ENCODE results near the gene GPR18. TPM values are rescaled to one million over a fixed set of nuclear protein-coding genes. Genes with fewer than 3 reads are reported as not detected.

GPR18 gene
- total and polyA plus RNA-seq, 2 of the 4 experiments (the other 2 are of a cell fraction), result not detected

GRCh38 chr13:99303863-99304521 lies 45.8 kb upstream of the GPR18 start:
- Histone ChIP-seq H2BK20ac (ENCODE audit: low read depth, low read length) (no peak overlapping the region), H4K91ac (ENCODE audit: insufficient read depth, low read depth, low read length) (no peak overlapping the region), H3K4me1 (ENCODE audit: control insufficient read depth, insufficient read depth, low read length) (peaks cover 3% of the 10 kb centered on the region; the same call in 1 of the 2 replicates), H3K9ac (ENCODE audit: low read depth, low read length) (no peak overlapping the region), H4K20me1 (ENCODE audit: insufficient read depth, low read length) (peaks cover 7% of the 10 kb centered on the region), H3K79me1 (ENCODE audit: low read depth in 1 of 2, low read length in 2 of 2) (peaks cover 5 to 11% of the 10 kb centered on the region in 2 experiments; a peak in 3 of 4 replicates), H2AFZ (replicated peaks; ENCODE audit: low read length, poor library complexity) (no peak overlapping the region), H2BK5ac (ENCODE audit: low read depth, low read length, poor library complexity, severe bottlenecking) (no peak overlapping the region), H2AK5ac (ENCODE audit: low read depth, low read length) (no peak overlapping the region), H3K9me1 (ENCODE audit: insufficient read depth, low read length) (peaks cover 9% of the 10 kb centered on the region; the same call in 1 of the 2 replicates), H2AK9ac (replicated peaks; ENCODE audit: low read depth, low read length, poor library complexity) (no peak overlapping the region), H2BK15ac (ENCODE audit: low read depth, low read length) (no peak overlapping the region), H3K14ac (replicated peaks; ENCODE audit: low read depth, low read length) (no peak overlapping the region), H3K56ac (ENCODE audit: extremely low read depth, insufficient read depth, low read length) (no peak overlapping the region), H3K9me3 (ENCODE audit: control insufficient read depth, insufficient read depth, low read length) (no peaks in the 10 kb centered on the region), H4K8ac (ENCODE audit: low read depth in 2 of 2, low read length in 2 of 2) (no peak overlapping the region), H4K5ac (ENCODE audit: low read depth, low read length) (no peak overlapping the region), H3K27me3 (ENCODE audit: control insufficient read depth, insufficient read depth, low read length) (no peaks in the 10 kb centered on the region), H3K18ac (ENCODE audit: low read depth, low read length) (no peak overlapping the region), H3K4me2 (ENCODE audit: low read depth, low read length) (no peak overlapping the region), H3K4me3 (ENCODE audit: insufficient read depth, low read depth, low read length) (no peak overlapping the region), H3K4ac (ENCODE audit: low read depth, low read length) (no peak overlapping the region), H2BK120ac (ENCODE audit: low read depth, low read length) (no peak overlapping the region), H3K36me3 (ENCODE audit: control insufficient read depth, insufficient read depth, low read length) (peaks cover 2% of the 10 kb centered on the region; the same call in 1 of the 2 replicates), H3K27ac (ENCODE audit: insufficient read depth, low read length) (no peak overlapping the region), H3K23ac (ENCODE audit: low read depth, low read length) (no peak overlapping the region)
- POLR2A ChIA-PET (ENCODE audit: unreplicated experiment), result no interaction called here
- ATAC-seq (ENCODE audit: low read depth) (no peak), DNase-seq (no peak)
- TF ChIP-seq CHD1 (IDR thresholded peaks at IDR 0.05; ENCODE audit: low read depth, low read length) (no peak), POLR2A (IDR thresholded peaks at IDR 0.05; ENCODE audit: low read depth, low read length) (no peak), USF2 (IDR thresholded peaks at IDR 0.05; ENCODE audit: low read depth, low read length) (no peak), BHLHE40 (IDR thresholded peaks at IDR 0.05; ENCODE audit: low read depth, low read length) (no peak)
- no TSS peak for BruUV-seq (replicated peaks)
- WGBS, 2 experiments (ENCODE audit: extremely low coverage in 2 of 2, insufficient read length in 1 of 2), result 87% methylated on average over 10 of the region's 14 CpGs; no CpG with 5 or more reads in 1 of the 2 experiments
- CTCF ChIA-PET, result interaction anchor here (1.1 kb wide), 1 partner anchor 38 kb away, joined by 3 read pairs; no protein-coding TSS in a partner anchor
- intact Hi-C loops (cut with micrococcal nuclease) (no loop called here), dilution Hi-C loops (cut with HindIII; ENCODE audit: low sequenced_read_pairs, unreplicated experiment) (no loop called here), in situ Hi-C loops (cut with MboI; ENCODE audit: low sequenced_read_pairs) (no loop called here)

Data from IMR-90 (cell line).